Peyer's patch (tissue), 4 donors: ENCODE measurements around the gene ZFHX3. TPM values are rescaled to one million over a fixed set of nuclear protein-coding genes. Genes with fewer than 3 reads are reported as not detected.

Experiments used
- DNase-seq, 3 donors: peaks; one replicate each; pipeline ENCODE4 v3.0.0-alpha.2; 2017 to 2019
- H3K27ac ChIP-seq, 4 donors: fragments of 200-600 bp; sonication (generic); one replicate each; pipeline ENCODE4 v1.5.1; 2016 to 2019
- H3K27me3 ChIP-seq, 2 donors: fragments of 200-600 bp; sonication (generic); one replicate each; pipeline ENCODE4 v1.5.1; 2019
- H3K36me3 ChIP-seq, 3 donors: fragments of 200-600 bp; sonication (generic); one replicate each; pipeline ENCODE4 v1.5.1; 2016 to 2019
- H3K4me1 ChIP-seq, 4 donors: fragments of 200-600 bp; sonication (generic); one replicate each; pipeline ENCODE4 v1.5.1; 2016 to 2019
- H3K4me3 ChIP-seq, 4 donors: fragments of 200-600 bp; sonication (generic); 1 replicate in 3 of 4; 2 replicates in 1 of 4; pipeline ENCODE4 v1.5.1; 2016 to 2019; ENCODE audit warnings: mild to moderate bottlenecking in 1 of 4
- H3K9me3 ChIP-seq, 4 donors: fragments of 200-600 bp; sonication (generic); one replicate each; pipeline ENCODE4 v1.5.1; 2016 to 2019; ENCODE audit warnings: mild to moderate bottlenecking in 1 of 4
- CTCF ChIP-seq, 6 experiments: fragments of 450-650 bp in 4 of 6; fragments of 200-600 bp in 2 of 6; sonication (generic) in 1 of 6; IDR thresholded peaks; one replicate each; pipeline ENCODE4 v1.5.1; 2017 to 2019; ENCODE audit warnings: antibody characterized with exemption in 6 of 6, mild to moderate bottlenecking in 3 of 6, moderate library complexity in 1 of 6
- POLR2A ChIP-seq, 2 donors: fragments of 450-650 bp; IDR thresholded peaks; one replicate each; pipeline ENCODE4 v1.5.1; 2017; ENCODE audit warnings: antibody characterized with exemption in 2 of 2, mild to moderate bottlenecking in 2 of 2, moderate library complexity in 2 of 2
- total RNA-seq, 4 donors: library from RNA; depleted of rRNA; stranded (reverse); fragments of >200 nt; gene quantifications; one replicate each; pipeline ENCODE4 v1.1.0, GENCODE V29; 2016

ZFHX3 gene
- total RNA-seq, 4 donors from 2014 or later: 6.3 to 39.6 (median 14.6) TPM

DNA sequence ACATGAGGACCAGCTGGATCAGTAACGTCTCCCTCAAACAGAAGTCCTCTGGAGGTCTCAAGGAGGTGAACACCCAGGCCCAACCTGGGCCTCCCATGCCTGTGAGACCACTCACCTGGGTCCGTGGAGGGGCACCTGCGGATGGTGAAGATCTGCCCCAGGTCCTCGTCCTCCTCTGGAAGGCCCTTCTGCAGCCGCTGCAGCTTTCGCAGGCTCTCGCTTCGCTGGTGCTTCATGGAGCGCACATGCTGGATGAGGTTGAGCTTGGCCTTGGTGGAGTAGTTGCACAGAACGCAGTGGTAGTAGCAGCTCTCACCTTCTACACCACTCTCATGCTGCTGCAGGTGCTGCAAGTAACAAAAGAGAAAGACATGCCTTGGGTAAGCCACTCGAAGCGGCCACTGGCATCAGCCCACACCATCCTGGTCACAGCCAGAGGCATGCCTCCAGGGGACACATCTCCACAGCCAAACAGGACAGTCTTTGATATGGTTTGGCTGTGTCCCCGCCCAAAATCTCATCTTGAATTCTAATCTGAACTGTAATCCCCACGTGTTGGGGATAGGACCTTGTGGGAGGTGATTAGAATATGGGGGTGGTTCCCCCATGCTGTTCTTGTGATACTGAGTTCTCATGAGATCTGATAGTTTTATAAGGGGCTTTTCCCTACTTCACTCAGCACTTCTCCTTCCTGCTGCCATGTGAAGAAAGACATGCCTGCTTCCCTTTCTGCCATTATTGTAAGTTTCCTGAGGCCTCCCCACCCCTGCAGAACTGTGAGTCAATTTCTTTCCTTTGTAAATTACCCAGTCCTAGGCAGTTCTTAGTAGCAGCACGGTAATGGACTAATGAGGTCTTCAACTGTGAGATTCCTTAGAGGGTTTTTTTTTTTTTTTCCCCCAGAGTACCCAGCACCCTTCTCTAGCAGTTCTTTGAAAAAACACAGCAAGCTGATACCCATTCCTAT is 158.0 kb downstream of the ZFHX3 start:
- Histone ChIP-seq H3K4me1 (no peaks in the 10 kb centered on the region), H3K4me3 (no peak overlapping the region), H3K27ac (no peak overlapping the region), H3K36me3 (peaks cover 0 to 43% (median 0%) of the 10 kb centered on the region in 3 donors), H3K9me3 (no peaks in the 10 kb centered on the region), H3K27me3 (no peaks in the 10 kb centered on the region)
- DNase-seq: no peak
- TF ChIP-seq POLR2A (IDR thresholded peaks at IDR 0.05) (no peak), CTCF (IDR thresholded peaks at IDR 0.05) (no peak)

DNA sequence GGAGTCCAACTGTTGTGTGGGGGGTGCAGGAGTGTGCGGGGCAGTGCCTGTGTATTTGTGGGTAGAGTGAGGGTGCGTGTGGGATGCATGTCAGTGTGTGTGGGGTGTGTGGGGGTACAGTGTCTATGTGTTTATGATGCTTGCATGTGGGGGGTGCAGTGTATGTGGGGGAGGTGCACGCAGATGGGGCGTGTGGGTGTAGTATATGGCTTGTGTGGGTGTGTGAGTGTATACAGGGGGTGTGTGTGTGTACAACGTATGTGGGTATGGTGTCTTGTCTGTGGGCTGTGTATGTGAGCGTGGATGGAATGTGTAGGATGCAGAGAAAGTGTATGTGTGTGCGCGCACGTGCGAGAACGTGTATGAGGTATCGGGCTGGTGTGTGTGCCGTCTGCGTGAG is 160.4 kb downstream of the ZFHX3 start:
- Histone ChIP-seq H3K27ac (no peak overlapping the region), H3K27me3 (no peaks in the 10 kb centered on the region), H3K4me3 (no peak overlapping the region), H3K4me1 (no peaks in the 10 kb centered on the region), H3K9me3 (no peaks in the 10 kb centered on the region), H3K36me3 (peaks cover 0 to 48% (median 0%) of the 10 kb centered on the region in 3 donors)
- no peak for DNase-seq
- TF ChIP-seq POLR2A (IDR thresholded peaks at IDR 0.05) (no peak), CTCF (IDR thresholded peaks at IDR 0.05) (no peak)

GRCh38 chr16:72886346-72886974 is 161.5 kb downstream of the ZFHX3 start:
- H3K4me1 ChIP-seq: no peaks in the 10 kb centered on the region
- no peak overlapping the region for H3K4me3 ChIP-seq
- no peak for TF ChIP-seq CTCF (IDR thresholded peaks at IDR 0.05)
- no peak for TF ChIP-seq POLR2A (IDR thresholded peaks at IDR 0.05)
- H3K9me3 ChIP-seq: no peaks in the 10 kb centered on the region
- H3K36me3 ChIP-seq: peaks cover 0 to 48% (median 0%) of the 10 kb centered on the region in 3 donors
- DNase-seq: no peak
- no peak overlapping the region for H3K27ac ChIP-seq
- H3K27me3 ChIP-seq: no peaks in the 10 kb centered on the region

GRCh38 chr16:72884573-72884972 is 163.4 kb downstream of the ZFHX3 start:
- Histone ChIP-seq H3K4me3 (no peak overlapping the region), H3K9me3 (no peaks in the 10 kb centered on the region), H3K36me3 (peaks cover 0 to 46% (median 0%) of the 10 kb centered on the region in 3 donors), H3K27me3 (no peaks in the 10 kb centered on the region), H3K4me1 (no peaks in the 10 kb centered on the region), H3K27ac (no peak overlapping the region)
- TF ChIP-seq CTCF (IDR thresholded peaks at IDR 0.05) (no peak), POLR2A (IDR thresholded peaks at IDR 0.05) (no peak)
- no peak for DNase-seq

DNA sequence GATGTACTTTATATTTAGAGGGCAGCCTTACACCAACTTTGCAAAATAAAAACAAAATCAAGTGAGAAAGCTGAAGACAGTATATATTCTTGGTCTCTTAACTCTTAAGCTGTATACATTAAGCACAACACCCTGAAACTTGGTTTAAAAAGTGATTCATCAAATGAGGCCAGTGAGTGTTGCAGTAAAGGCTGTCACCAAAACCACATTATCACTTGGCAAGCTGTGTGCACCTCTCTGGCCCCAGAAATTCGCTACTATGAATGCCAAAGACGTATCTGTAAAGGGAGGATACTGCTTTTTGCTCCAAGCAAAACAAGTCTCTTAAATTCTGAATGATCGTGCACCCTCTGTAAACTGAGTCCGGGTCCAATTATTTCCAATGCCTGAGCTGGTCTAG is 163.9 kb downstream of the ZFHX3 start:
- H3K4me1 ChIP-seq: no peaks in the 10 kb centered on the region
- no peaks in the 10 kb centered on the region for H3K9me3 ChIP-seq
- no peaks in the 10 kb centered on the region for H3K27me3 ChIP-seq
- peaks cover 0 to 45% (median 0%) of the 10 kb centered on the region in 3 donors for H3K36me3 ChIP-seq
- H3K27ac ChIP-seq: no peak overlapping the region
- no peak for DNase-seq
- H3K4me3 ChIP-seq: no peak overlapping the region
- no peak for TF ChIP-seq CTCF (IDR thresholded peaks at IDR 0.05)
- TF ChIP-seq POLR2A (IDR thresholded peaks at IDR 0.05): no peak
